ENCODE data around the gene HOXC5.
"Not testable (repeated sequence)": the region's sequence is repeated elsewhere in the genome, so short reads cannot be mapped to it uniquely, and the experiment has no call there.

HOXC5 gene

DNA sequence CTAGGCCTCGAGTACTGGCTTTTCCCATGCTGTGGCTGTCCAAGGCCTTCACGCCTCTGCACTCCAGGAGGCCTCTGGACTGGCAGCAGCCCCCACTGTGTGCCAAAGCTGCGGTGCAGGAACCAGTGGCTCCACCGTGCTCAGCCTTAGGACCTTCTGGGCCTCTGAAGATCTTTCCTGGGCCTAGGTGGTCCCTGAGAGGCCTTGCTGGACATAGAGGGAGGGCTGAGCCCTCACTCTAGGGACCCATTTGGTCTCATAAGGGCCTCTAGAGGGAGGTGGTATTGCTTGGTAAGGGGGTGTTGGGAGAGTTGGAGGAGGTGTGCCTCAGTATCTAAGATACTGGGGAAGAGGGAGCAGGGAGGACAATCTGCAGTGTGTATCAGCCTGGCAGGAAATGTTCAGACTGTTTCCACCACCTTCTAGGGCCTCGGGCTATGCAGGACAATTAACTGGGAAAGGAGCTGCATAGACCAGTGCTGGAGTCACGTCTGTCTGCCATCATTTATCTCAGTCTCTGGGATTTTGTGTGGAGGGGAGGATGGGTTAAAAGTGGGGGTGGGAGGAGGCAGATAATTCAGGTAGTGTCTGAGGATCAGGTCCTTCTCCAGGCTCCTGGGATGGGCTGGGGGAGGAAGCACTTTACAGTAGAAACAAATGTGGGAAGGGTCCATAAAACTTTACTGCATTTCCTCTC is 2.9 kb downstream of the HOXC5 start:
- no peak for FAIRE-seq

- no peak for FAIRE-seq
These were observed 3.9 kb downstream of the HOXC5 start for GRCh38 chr12:54036620-54037359.

GRCh38 chr12:54037360-54038283 is 4.8 kb downstream of the HOXC5 start:
- FAIRE-seq: no peak

DNA sequence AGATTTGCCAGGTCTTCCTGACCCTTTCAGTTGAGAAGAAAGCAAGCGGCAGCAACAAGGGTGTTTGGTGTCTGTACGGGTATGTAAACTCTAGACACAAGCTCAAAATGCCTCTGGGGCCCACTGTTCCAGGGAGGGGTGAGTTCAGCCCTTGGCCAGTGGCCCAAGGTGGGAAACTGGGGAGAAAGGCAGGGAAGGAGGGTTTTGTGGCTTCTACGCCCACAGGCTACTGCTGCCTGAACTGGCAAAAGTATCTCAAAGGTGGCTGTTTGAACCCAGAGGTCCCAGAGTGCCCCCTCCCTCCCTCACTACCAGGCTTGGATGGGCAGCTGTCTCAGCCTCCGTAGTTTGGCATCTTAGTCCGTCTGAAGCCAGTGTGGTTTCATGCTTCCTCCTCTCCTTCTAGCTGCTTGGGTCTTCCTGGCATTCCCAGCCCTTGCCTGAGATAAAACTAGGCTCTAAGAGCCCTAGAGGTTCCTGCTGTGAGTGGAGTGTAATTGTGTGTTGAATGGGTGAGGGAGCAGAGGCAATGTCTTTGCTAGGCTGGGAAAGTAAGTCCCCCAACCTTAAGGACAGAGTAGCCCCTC is 5.5 kb downstream of the HOXC5 start:
- no peak for FAIRE-seq

- no peak for FAIRE-seq
These were observed 6.1 kb downstream of the HOXC5 start for GRCh38 chr12:54038871-54039414.

- FAIRE-seq: no peak
These were observed 6.7 kb downstream of the HOXC5 start for GRCh38 chr12:54039417-54040147.

GRCh38 chr12:54040148-54040494 is 7.3 kb downstream of the HOXC5 start:
- no peak for FAIRE-seq

- FAIRE-seq: no peak
These were observed 7.8 kb downstream of the HOXC5 start for GRCh38 chr12:54040648-54041047.

DNA sequence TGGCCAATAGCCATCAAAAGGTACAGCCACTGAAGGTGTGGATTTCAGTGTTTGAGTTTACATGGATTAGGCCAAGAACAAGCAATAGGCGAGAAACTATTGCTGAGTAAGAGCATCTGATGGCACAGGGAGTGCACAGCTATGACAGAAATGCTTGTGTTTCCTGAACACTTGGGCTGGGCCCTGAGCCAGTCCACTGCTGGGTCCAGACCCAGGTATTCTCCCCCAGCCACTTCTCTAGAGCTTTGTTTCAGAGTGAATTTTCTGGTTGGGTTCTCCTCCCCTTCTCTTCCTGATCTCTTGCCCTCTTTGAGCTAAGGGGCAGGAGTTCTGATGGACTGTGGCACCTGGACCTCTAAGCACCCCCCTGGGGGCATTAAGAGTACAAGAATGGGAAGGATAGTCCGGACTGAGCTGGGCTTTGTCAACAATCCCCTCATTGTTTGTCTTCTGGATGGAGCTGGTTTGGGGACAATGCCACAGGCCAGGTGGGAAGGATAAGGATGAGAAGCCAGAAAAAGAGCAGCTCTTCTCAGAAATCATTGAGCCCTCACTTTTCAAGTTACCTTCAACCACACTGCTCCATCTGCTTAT is 8.3 kb downstream of the HOXC5 start:
- FAIRE-seq: no peak

- not testable (repeated sequence) for FAIRE-seq
These were observed 9.2 kb downstream of the HOXC5 start for GRCh38 chr12:54042033-54042432.

DNA sequence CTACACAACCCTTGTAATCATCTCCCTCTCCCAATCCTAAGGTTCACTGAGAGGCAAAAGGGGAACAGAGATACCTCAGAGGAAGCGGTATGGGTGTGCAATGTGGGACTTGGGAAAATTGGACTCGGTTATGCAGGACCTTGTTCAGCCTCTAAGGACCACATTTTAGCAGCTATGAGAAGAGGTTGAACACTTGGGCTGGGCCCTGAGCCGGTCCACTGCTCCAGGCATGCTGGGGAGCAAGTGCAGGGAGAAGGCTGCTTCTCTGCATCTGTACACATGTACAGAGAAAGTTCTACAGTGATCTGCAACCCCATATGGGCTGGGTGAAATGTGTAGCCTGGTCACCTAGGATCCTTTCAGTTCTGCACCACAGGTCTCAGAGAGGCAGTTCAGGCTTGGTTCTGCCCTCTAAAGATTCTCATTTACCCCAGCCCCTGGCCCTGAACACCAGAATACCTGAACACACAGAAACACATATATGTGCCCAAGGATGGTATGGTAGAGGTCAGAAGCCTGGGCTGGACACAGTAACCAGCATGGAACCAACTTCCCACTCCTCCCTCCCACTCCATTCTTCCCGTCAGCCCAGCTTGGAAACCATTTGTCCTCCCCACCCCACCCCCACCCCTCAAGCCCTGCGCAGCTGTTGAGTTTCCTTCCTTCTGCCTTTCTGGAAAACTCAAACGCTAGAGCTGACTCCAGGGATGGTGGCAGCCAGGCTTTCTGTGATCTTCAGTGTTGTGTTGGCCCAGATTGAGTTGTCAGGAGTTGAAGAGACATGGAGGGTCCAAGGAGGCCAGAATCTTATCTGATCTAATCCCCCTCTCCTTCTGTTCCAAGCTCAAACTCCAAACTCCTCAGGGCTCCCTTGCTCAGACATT is 10.4 kb downstream of the HOXC5 start:
- no peak for FAIRE-seq

GRCh38 chr12:54044425-54045103 is 11.7 kb downstream of the HOXC5 start:
- FAIRE-seq: no peak

DNA sequence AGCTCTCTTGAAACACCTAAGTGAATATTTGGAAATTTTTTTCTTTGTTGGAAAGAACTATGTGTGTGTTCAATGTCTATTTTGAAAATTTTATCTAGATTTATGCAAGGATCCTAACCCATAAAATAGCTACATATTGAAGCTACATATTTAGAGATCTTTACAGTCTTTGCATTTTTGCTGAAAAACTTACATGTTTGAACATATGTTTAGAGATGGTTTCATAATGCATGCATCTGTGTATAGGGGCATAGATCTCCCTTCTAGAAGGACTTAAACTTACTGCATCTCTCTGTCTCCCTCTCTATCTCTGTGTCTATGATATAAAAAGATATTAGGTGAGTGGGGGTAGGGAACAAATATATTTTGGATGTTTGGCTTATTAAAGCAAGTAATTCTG is 12.6 kb downstream of the HOXC5 start:
- FAIRE-seq: no peak

DNA sequence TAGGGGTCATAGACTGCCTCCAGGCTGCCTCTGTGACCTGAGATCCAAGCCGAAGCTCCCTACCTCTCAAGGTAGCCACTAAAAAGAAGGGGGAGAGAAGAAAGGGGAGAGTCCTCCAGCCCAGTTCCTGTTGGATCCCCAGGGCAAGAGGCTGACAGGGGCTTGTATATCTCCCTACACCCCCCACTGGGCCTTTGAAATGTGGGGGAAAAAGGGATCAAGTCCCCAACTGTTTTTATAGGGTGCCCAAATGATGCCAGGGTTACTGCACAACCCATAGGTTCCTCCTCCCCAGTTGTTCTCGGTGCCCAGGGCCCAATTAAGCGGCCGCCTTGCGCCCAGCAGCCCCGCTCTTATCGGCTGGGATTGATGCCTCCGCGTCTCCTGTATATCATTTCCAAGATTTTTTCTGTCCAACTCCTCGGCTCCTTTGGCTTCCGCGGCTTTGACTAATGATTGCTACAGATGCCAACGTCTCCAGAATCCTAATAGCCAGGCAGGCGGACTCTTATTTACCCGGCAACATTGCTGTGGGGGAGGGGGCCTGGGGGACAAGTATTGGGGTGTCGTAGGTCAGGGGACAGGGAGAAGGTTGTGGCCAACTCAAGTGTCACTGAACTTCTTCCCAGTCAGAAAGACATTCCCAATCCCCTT is 13.1 kb downstream of the HOXC5 start:
- FAIRE-seq: no peak

GRCh38 chr12:54046809-54047159 is 13.9 kb downstream of the HOXC5 start:
- no peak for FAIRE-seq

GRCh38 chr12:54047160-54047963 is 14.5 kb downstream of the HOXC5 start:
- FAIRE-seq: no peak

DNA sequence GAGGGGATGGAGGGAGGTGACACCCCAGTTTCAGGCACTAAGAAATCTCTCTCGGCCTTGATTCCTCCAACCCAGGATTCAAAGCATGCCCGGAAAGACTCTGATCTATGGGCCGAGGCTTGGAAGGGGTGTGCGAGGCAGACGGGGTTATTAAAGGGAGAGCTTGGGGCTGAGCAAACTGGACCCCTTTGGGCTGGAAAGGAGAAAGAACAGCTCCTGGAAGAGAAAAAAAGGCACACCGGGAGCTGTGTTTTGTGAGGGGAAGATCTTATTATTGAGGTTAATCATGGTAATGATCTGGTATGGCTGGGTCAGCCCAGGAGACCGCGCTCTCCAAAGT is 15.1 kb downstream of the HOXC5 start:
- FAIRE-seq: no peak

- no peak for FAIRE-seq
These were observed 15.7 kb downstream of the HOXC5 start for GRCh38 chr12:54048406-54049093.

All from endometrium (tissue), 2 donors.